Trophoblast cell (in vitro differentiated cells and primary cell): ENCODE data around the gene SNX18.

Source experiments
- DNase-seq, 2 donors: peaks; one replicate each; pipeline ENCODE4 v3.0.0-alpha.2; 2016
- H2AFZ ChIP-seq: 2 replicates; pipeline ENCODE4 v1.6.1; 2013; ENCODE audit warnings: low read length, moderate library complexity, mild to moderate bottlenecking; ENCODE audit not compliant: insufficient read depth, poor library complexity
- H2AK5ac ChIP-seq: 2 replicates; pipeline ENCODE4 v1.6.1; 2013; ENCODE audit warnings: mild to moderate bottlenecking, low read length
- H2BK120ac ChIP-seq: 2 replicates; pipeline ENCODE4 v1.6.1; 2013; ENCODE audit warnings: low read length, mild to moderate bottlenecking, moderate library complexity; ENCODE audit not compliant: insufficient read depth, poor library complexity
- H2BK12ac ChIP-seq: 2 replicates; pipeline ENCODE4 v1.6.1; 2013; ENCODE audit warnings: mild to moderate bottlenecking, low read length, moderate library complexity
- H2BK5ac ChIP-seq: 2 replicates; pipeline ENCODE4 v1.6.1; 2013; ENCODE audit warnings: low read length, low read depth, moderate library complexity, mild to moderate bottlenecking; ENCODE audit not compliant: poor library complexity
- H3K14ac ChIP-seq: 2 replicates; pipeline ENCODE4 v1.6.1; 2013; ENCODE audit warnings: mild to moderate bottlenecking, low read length
- H3K18ac ChIP-seq: 2 replicates; pipeline ENCODE4 v1.6.1; 2013; ENCODE audit warnings: mild to moderate bottlenecking, low read length
- H3K23ac ChIP-seq: 2 replicates; pipeline ENCODE4 v1.6.1; 2013; ENCODE audit warnings: low read length
- H3K27ac ChIP-seq: 2 replicates; pipeline ENCODE4 v1.5.1; 2013; ENCODE audit warnings: low read depth, mild to moderate bottlenecking, inconsistent platforms, low read length, moderate library complexity
- H3K27me3 ChIP-seq: 2 replicates; pipeline ENCODE4 v1.6.1; 2013; ENCODE audit warnings: inconsistent platforms, mild to moderate bottlenecking, low read length, moderate library complexity; ENCODE audit not compliant: insufficient read depth
- H3K36me3 ChIP-seq, 2 experiments: 1 replicate in 1 of 2; 2 replicates in 1 of 2; pipeline ENCODE4 v1.6.1; 2013; ENCODE audit warnings: low read length in 2 of 2, mild to moderate bottlenecking in 2 of 2, moderate library complexity in 1 of 2; ENCODE audit not compliant: insufficient read depth in 2 of 2, control insufficient read depth in 1 of 2
- H3K4ac ChIP-seq: 2 replicates; pipeline ENCODE4 v1.6.1; 2013; ENCODE audit warnings: low read depth, mild to moderate bottlenecking, low read length, moderate library complexity
- H3K4me1 ChIP-seq, 2 experiments: 1 replicate in 1 of 2; 2 replicates in 1 of 2; pipeline ENCODE4 v1.6.1; 2013; ENCODE audit warnings: low read length in 2 of 2, mild to moderate bottlenecking in 2 of 2, moderate library complexity in 1 of 2; ENCODE audit not compliant: insufficient read depth in 2 of 2, control insufficient read depth in 1 of 2
- H3K4me2 ChIP-seq: 2 replicates; pipeline ENCODE4 v1.6.1; 2013; ENCODE audit warnings: inconsistent platforms, mild to moderate bottlenecking, low read length, moderate library complexity
- H3K4me3 ChIP-seq: 2 replicates; pipeline ENCODE4 v1.5.1; 2013; ENCODE audit warnings: mild to moderate bottlenecking, low read depth, low read length, inconsistent platforms
- H3K79me1 ChIP-seq: one replicate; pipeline ENCODE4 v1.6.1; 2013; ENCODE audit warnings: low read length
- H3K79me2 ChIP-seq: 2 replicates; pipeline ENCODE4 v1.6.1; 2013; ENCODE audit warnings: low read length, mild to moderate bottlenecking; ENCODE audit not compliant: control insufficient read depth, insufficient read depth, poor library complexity
- H3K9ac ChIP-seq: 2 replicates; pipeline ENCODE4 v1.6.1; 2013; ENCODE audit warnings: mild to moderate bottlenecking, low read length
- H3K9me3 ChIP-seq: 2 replicates; pipeline ENCODE4 v1.6.1; 2013; ENCODE audit warnings: low read depth, mild to moderate bottlenecking, control low read depth, inconsistent platforms, low read length; ENCODE audit not compliant: insufficient read depth
- H4K12ac ChIP-seq: 2 replicates; pipeline ENCODE4 v1.6.1; 2013; ENCODE audit warnings: low read depth, mild to moderate bottlenecking, low read length, moderate library complexity
- H4K8ac ChIP-seq: 2 replicates; pipeline ENCODE4 v1.6.1; 2013; ENCODE audit warnings: low read depth, mild to moderate bottlenecking, low read length, moderate library complexity
- H4K91ac ChIP-seq: one replicate; pipeline ENCODE4 v1.6.1; 2013; ENCODE audit warnings: low read depth, mild to moderate bottlenecking, low read length, moderate library complexity
- WGBS: extraction: QIAGEN DNeasy Blood & Tissue Kit; methylation state at CpG from one replicate; pipeline ENCODE4 v1.1.7; 2013; ENCODE audit warnings: missing lambda C conversion rate; ENCODE audit not compliant: insufficient read length, insufficient coverage; ENCODE audit errors: extremely low coverage; 5-methylcytosine and 5-hydroxymethylcytosine counted together

The SNX18 gene

GRCh38 chr5:54556141-54556540 lies 38.6 kb downstream of the SNX18 start:
- no peaks in the 10 kb centered on the region for H3K79me2 ChIP-seq
- no peaks in the 10 kb centered on the region for H3K36me3 ChIP-seq
- H2AK5ac ChIP-seq, result no peak overlapping the region
- no peak overlapping the region for H4K8ac ChIP-seq
- no peak overlapping the region for H2BK120ac ChIP-seq
- no peak overlapping the region for H3K4ac ChIP-seq
- H3K27me3 ChIP-seq, result no peaks in the 10 kb centered on the region
- H2BK5ac ChIP-seq, result no peak overlapping the region
- no peak overlapping the region for H4K91ac ChIP-seq
- WGBS, result no CpG with 5 or more reads among the region's 3 CpGs
- H3K4me3 ChIP-seq, result no peak overlapping the region
- no peaks in the 10 kb centered on the region for H3K9me3 ChIP-seq
- no peaks in the 10 kb centered on the region for H3K79me1 ChIP-seq
- H3K14ac ChIP-seq, result no peak overlapping the region
- no peak overlapping the region for H2AFZ ChIP-seq
- no peak for DNase-seq
- H3K4me1 ChIP-seq, result no peaks in the 10 kb centered on the region
- H4K12ac ChIP-seq, result no peak overlapping the region
- H3K23ac ChIP-seq, result no peak overlapping the region
- no peak overlapping the region for H3K9ac ChIP-seq
- H3K4me2 ChIP-seq, result no peak overlapping the region
- no peak overlapping the region for H3K27ac ChIP-seq
- H2BK12ac ChIP-seq, result no peak overlapping the region
- no peak overlapping the region for H3K18ac ChIP-seq

GRCh38 chr5:54558362-54558761 lies 40.8 kb downstream of the SNX18 start:
- H3K9ac ChIP-seq, result no peak overlapping the region
- no peak for DNase-seq
- no peaks in the 10 kb centered on the region for H3K4me1 ChIP-seq
- no peak overlapping the region for H2AFZ ChIP-seq
- H4K91ac ChIP-seq, result no peak overlapping the region
- no peak overlapping the region for H3K14ac ChIP-seq
- H3K9me3 ChIP-seq, result no peaks in the 10 kb centered on the region
- H3K27ac ChIP-seq, result no peak overlapping the region
- H4K8ac ChIP-seq, result no peak overlapping the region
- H2BK5ac ChIP-seq, result no peak overlapping the region
- H3K36me3 ChIP-seq, result no peaks in the 10 kb centered on the region
- no peak overlapping the region for H2AK5ac ChIP-seq
- no peak overlapping the region for H4K12ac ChIP-seq
- H3K18ac ChIP-seq, result no peak overlapping the region
- no peak overlapping the region for H2BK12ac ChIP-seq
- H2BK120ac ChIP-seq, result no peak overlapping the region
- no peak overlapping the region for H3K4me3 ChIP-seq
- no peak overlapping the region for H3K4me2 ChIP-seq
- no peak overlapping the region for H3K4ac ChIP-seq
- no CpG with 5 or more reads among the region's 1 CpG for WGBS
- H3K79me2 ChIP-seq, result no peaks in the 10 kb centered on the region
- H3K23ac ChIP-seq, result no peak overlapping the region
- H3K27me3 ChIP-seq, result no peaks in the 10 kb centered on the region
- H3K79me1 ChIP-seq, result no peaks in the 10 kb centered on the region

- Histone ChIP-seq H3K9ac (no peak overlapping the region), H2BK12ac (no peak overlapping the region), H3K79me1 (no peaks in the 10 kb centered on the region), H2AFZ (no peak overlapping the region), H4K8ac (no peak overlapping the region), H3K36me3 (no peaks in the 10 kb centered on the region), H2BK120ac (no peak overlapping the region), H3K18ac (no peak overlapping the region), H3K27me3 (no peaks in the 10 kb centered on the region), H2BK5ac (no peak overlapping the region), H3K79me2 (no peaks in the 10 kb centered on the region), H3K4me2 (no peak overlapping the region), H3K4me1 (no peaks in the 10 kb centered on the region), H3K4me3 (no peak overlapping the region), H3K4ac (no peak overlapping the region), H4K12ac (no peak overlapping the region), H3K14ac (no peak overlapping the region), H3K23ac (no peak overlapping the region), H3K9me3 (no peaks in the 10 kb centered on the region), H3K27ac (no peak overlapping the region), H2AK5ac (no peak overlapping the region), H4K91ac (no peak overlapping the region)
- no peak for DNase-seq
These were observed 44.1 kb downstream of the SNX18 start for GRCh38 chr5:54561651-54562050.

- H4K12ac ChIP-seq, result no peak overlapping the region
- no peak overlapping the region for H4K91ac ChIP-seq
- no peaks in the 10 kb centered on the region for H3K36me3 ChIP-seq
- no peak overlapping the region for H4K8ac ChIP-seq
- H3K14ac ChIP-seq, result no peak overlapping the region
- no peak overlapping the region for H3K23ac ChIP-seq
- H2AK5ac ChIP-seq, result no peak overlapping the region
- no peak overlapping the region for H2BK120ac ChIP-seq
- WGBS, result no CpG with 5 or more reads among the region's 1 CpG
- H3K4ac ChIP-seq, result no peak overlapping the region
- DNase-seq, result peak in 1 of 2 donors; percentile 49
- H3K4me2 ChIP-seq, result no peak overlapping the region
- no peak overlapping the region for H2BK12ac ChIP-seq
- H3K27ac ChIP-seq, result no peak overlapping the region
- no peaks in the 10 kb centered on the region for H3K27me3 ChIP-seq
- no peak overlapping the region for H3K18ac ChIP-seq
- no peaks in the 10 kb centered on the region for H3K79me2 ChIP-seq
- no peaks in the 10 kb centered on the region for H3K79me1 ChIP-seq
- no peak overlapping the region for H2BK5ac ChIP-seq
- H3K4me1 ChIP-seq, result no peaks in the 10 kb centered on the region
- H3K9me3 ChIP-seq, result no peaks in the 10 kb centered on the region
- no peak overlapping the region for H3K4me3 ChIP-seq
- H2AFZ ChIP-seq, result no peak overlapping the region
- H3K9ac ChIP-seq, result no peak overlapping the region
These were observed 45.7 kb downstream of the SNX18 start for GRCh38 chr5:54563083-54563761.
